ENCODE measurements around the gene DNAH1. TPM values are rescaled to one million over a fixed set of nuclear protein-coding genes. Genes with fewer than 3 reads are reported as not detected.

DNAH1 gene
- total RNA-seq, 1 donor, result 4.7 TPM

DNA sequence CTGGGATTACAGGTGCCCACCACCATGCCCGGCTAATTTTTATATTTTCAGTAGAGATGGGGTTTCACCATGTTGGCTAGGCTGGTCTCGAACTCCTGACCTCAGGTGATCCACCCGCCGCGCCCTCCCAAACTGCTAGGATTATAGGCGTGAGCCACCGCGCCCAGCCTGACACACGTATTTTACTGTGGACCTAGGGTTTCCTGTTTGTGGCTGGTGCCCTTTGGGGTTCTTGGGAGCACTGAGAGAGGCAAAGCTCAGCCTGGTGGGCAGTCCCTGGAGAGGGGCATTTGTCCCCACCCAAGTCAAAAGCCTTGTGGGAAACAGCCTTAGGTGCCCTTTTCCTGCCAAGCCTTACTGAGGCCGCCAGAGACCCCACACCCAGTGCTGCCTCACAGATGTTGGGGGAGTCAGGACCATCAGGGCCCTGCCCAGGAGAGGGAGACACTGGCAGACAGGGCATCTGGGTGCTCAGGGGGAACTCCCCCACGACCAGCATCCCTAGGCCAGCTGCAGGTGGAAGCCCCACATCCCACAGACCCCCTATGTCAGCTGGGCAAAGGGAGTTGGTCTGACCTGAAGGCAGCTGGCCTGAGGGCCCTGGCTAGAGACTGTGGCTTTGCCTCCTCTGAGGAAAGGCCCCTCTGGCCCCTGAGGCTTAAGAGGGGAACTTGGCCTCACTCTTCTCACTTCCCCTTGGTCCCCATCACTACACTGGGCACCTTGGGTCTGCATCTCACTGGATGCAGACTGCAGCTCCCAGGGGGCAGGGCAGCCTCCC is 35.1 kb downstream of the DNAH1 start:
- H3K4me3 ChIP-seq (ENCODE audit: low read depth, low read length), result no peak overlapping the region
- DNase-seq (ENCODE audit: low read depth), result no peak
- TF ChIP-seq, protein P1, sequence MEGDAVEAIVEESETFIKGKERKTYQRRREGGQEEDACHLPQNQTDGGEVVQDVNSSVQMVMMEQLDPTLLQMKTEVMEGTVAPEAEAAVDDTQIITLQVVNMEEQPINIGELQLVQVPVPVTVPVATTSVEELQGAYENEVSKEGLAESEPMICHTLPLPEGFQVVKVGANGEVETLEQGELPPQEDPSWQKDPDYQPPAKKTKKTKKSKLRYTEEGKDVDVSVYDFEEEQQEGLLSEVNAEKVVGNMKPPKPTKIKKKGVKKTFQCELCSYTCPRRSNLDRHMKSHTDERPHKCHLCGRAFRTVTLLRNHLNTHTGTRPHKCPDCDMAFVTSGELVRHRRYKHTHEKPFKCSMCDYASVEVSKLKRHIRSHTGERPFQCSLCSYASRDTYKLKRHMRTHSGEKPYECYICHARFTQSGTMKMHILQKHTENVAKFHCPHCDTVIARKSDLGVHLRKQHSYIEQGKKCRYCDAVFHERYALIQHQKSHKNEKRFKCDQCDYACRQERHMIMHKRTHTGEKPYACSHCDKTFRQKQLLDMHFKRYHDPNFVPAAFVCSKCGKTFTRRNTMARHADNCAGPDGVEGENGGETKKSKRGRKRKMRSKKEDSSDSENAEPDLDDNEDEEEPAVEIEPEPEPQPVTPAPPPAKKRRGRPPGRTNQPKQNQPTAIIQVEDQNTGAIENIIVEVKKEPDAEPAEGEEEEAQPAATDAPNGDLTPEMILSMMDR (IDR thresholded peaks at IDR 0.05; ENCODE audit: insufficient read depth, low read depth, low read length), result no peak

DNA sequence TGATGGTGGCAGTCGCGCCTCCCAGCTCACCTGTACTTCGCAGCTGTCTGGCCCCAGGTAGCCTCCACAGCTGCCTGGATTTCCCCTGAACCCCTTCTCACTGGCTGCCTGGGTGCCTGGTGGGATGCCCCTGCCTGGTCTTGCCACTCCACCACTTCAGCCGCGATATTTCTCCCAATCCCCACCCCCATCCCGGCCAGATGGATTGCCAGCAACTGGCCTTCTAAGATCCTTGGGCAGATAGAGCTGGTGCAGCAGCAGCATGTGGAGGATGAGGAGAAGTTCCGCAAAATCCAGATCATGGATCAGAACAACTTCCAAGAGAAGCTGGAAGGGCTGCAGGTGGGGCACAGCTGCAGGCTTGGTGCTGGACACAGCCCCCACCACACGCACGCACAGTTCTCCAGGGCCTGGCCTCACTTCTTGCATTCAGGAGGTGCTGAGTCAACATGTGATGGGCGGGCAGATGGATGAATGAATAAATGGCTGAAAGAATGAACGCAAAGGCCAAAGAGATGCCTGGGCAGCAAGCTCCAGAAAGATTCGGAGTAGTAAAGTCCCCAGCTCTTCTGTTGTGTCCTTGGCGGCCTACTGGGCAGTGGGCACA is 35.7 kb downstream of the DNAH1 start:
- no peak for DNase-seq (ENCODE audit: low read depth)
- H3K4me3 ChIP-seq (ENCODE audit: low read depth, low read length), result no peak overlapping the region
- TF ChIP-seq, protein P1 (IDR thresholded peaks at IDR 0.05; ENCODE audit: insufficient read depth, low read depth, low read length), result no peak

DNA sequence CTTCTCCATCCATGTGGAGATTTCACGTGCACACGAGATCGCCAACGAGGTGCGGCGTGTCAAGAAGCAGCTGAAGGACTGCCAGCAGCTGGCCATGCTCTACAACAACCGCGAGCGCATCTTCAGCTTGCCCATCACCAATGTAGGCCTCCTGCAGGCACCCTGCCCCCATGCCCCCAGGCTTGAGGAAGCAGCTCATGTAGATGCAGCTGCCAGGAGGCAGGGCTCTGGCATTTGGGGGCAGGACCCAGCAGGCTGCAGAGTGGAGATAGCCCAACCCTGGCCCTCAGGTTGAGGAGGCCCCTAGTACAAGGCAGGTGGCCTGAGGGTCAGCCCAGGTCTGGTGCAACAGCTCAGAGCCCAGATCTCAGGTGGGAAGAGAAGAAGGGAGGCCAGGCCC is 36.4 kb downstream of the DNAH1 start:
- no peak for DNase-seq (ENCODE audit: low read depth)
- TF ChIP-seq, protein P1 (IDR thresholded peaks at IDR 0.05; ENCODE audit: insufficient read depth, low read depth, low read length), result no peak
- no peak overlapping the region for H3K4me3 ChIP-seq (ENCODE audit: low read depth, low read length)

DNA sequence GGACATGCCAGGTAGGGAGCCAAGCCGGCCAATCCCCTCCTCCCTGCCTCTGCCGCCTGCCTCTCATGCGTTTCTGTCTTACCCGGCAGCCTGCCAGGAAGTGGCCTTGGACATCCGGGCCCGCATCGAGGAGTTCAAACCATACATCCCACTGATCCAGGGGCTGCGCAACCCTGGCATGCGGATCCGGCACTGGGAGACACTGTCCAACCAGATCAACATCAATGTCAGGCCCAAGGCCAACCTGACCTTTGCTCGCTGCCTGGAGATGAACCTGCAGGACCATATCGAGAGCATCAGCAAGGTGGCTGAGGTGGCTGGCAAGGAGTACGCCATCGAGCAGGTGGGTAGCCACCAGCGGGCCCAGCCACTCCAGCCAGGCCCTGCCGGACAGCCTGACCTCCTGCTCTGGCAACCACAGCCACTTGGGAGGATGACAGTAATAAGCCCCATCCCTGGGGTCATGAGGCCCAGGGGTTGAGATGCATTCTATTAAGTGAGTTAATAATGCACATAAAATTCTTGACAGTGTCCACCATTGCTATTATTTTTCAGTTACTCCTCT is 37.3 kb downstream of the DNAH1 start:
- DNase-seq (ENCODE audit: low read depth), result no peak
- no peak overlapping the region for H3K4me3 ChIP-seq (ENCODE audit: low read depth, low read length)
- TF ChIP-seq, protein P1 (IDR thresholded peaks at IDR 0.05; ENCODE audit: insufficient read depth, low read depth, low read length), result no peak

DNA sequence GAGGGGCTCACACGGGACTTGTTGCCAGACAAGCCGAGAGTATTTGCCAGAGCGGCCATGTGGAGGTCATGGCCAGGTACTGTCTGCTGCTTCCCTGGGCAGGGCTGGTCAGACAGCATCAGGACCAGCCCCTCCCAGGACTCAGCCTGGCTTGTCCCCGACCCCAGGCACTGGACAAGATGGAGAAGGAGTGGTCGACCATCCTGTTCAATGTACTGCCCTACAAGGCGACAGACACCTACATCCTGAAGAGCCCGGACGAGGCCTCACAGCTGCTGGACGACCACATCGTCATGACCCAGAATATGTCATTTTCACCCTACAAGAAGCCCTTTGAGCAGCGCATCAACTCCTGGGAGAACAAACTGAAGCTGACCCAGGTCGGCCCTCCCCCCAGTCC is 38.6 kb downstream of the DNAH1 start:
- TF ChIP-seq, protein P1 (IDR thresholded peaks at IDR 0.05; ENCODE audit: insufficient read depth, low read depth, low read length), result no peak
- DNase-seq (ENCODE audit: low read depth), result no peak
- no peak overlapping the region for H3K4me3 ChIP-seq (ENCODE audit: low read depth, low read length)

DNA sequence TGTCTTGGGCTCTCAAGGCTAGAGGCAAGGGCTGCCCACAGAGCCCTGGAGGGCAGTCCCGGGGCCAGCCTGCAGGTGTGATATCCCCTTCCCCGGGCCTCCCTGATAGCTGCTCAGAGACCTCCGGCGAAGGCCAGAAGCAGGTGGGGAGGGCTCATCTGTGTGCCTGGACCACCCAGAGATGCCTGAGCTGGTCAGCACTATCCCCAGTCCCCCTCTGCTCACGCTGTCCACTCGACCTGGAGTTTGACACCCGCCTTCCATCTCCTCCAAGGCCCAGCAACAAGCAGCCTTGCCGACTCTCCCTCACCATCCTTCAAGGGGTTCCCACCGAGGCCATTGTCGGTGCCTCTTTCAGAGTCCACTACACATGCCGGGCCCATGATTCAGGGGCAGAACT is 39.4 kb downstream of the DNAH1 start:
- DNase-seq (ENCODE audit: low read depth), result no peak
- TF ChIP-seq, protein P1 (IDR thresholded peaks at IDR 0.05; ENCODE audit: insufficient read depth, low read depth, low read length), result no peak
- no peak overlapping the region for H3K4me3 ChIP-seq (ENCODE audit: low read depth, low read length)

All from fibroblast of villous mesenchyme (primary cell).